RKO (cell line): ENCODE results near the gene ACSS1.

ENCODE experiments used
- DNase-seq: peaks from one replicate; pipeline ENCODE4 v3.0.0-alpha.2; 2016; ENCODE audit warnings: low spot score

ACSS1 gene

DNA sequence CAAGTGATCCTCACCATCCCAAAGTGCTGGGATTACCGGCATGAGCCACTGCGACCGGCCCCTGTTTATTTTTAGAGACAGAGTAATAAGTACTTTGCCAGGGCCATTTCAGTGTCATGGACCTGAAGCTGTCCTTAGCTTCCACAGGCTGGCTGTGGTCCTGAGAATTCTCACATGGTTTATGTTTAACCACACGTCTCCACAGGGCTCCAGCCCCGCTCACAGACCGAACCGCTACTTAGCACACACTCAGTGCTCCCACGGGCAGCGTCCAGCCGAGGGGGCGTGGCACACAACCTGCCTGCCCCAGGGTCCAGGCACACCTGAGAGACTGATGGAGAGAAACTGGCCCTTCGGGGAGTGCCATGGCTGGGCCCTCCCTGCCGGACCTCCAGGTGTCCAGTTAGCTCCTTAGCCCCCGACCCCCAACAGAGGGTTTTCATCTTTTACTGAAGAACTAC is 11.7 kb downstream of the ACSS1 start:
- no peak for DNase-seq

DNA sequence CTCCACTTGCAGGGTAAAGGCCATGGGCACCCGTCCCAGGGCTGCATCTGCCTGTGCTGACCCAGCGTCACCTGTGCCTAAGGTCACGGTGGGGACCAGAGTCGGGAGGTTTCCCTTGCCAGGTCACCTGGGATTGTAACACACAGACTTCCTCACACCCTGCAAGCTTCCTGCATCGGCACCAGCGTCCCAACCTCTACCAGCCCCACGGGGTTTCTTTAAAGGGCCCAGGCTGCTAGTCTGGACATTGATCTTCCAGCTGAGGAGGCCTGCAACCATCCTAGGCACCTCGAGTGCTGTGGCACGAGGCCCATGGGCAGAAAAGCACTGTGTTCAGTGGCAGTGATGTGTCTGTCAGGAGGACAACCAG is 12.6 kb downstream of the ACSS1 start:
- no peak for DNase-seq

GRCh38 chr20:25044660-25045342 is 13.1 kb downstream of the ACSS1 start:
- no peak for DNase-seq

DNA sequence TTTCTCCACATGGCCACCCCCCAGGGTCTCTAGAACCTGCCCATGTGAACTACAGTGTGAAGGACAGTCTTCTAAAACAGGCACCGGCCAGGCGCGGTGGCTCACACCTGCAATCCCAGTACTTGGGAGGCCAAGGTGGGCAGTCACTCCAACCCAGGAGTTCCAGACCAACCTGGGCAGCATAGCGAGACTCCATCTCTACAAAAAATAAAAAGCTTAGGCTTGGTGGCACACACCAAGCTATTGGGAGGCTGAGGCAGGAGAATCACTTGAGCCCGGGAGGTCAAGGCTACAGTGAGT is 13.7 kb downstream of the ACSS1 start:
- no peak for DNase-seq

GRCh38 chr20:25043499-25044260 is 14.3 kb downstream of the ACSS1 start:
- no peak for DNase-seq

DNA sequence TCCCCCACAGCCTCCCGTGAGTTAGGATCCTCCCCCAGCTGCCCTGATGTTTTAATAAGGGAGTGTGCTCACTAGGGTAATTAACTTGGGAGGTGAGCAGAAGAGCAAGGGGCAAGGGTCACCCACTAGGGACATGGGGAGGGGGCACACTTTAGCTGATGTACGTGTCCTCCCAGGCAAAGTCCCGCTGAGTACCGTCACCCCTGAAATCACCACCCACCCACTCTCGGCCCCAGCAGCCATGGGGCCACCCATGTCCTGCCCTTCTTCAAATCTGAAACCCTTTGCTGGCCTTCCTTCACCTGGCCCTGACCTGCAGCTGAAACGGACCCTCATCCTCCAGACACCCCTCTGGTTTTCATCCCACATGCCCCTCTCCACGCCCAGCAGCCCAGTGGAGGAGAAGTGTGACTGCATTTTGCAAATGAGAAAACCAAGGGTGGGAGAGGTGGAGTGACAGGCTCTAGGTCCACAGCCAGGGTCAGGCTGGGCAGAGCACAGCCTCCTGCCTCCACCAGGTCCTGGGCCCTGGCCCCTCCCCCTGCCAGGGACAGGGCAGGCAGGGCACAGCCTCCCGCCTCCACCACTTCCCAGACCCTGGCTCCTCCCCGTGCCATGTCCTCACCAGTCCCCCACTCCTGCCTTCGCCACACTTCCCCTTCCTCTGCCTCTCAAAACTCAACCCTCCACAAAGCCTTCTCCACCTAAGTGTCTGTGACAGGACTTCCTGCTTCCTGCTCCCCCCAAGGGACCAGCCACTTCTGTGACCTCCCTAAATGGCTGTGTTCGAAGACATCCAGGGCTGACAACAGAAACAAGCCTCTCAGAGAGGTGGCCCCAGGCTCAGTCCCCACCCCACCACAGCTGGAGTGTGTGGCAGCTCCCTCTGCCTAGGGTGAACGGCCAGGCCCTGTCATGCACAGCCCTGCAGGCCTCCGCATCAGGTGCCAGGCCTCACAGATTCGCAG is 15.1 kb downstream of the ACSS1 start:
- DNase-seq, result no peak

DNA sequence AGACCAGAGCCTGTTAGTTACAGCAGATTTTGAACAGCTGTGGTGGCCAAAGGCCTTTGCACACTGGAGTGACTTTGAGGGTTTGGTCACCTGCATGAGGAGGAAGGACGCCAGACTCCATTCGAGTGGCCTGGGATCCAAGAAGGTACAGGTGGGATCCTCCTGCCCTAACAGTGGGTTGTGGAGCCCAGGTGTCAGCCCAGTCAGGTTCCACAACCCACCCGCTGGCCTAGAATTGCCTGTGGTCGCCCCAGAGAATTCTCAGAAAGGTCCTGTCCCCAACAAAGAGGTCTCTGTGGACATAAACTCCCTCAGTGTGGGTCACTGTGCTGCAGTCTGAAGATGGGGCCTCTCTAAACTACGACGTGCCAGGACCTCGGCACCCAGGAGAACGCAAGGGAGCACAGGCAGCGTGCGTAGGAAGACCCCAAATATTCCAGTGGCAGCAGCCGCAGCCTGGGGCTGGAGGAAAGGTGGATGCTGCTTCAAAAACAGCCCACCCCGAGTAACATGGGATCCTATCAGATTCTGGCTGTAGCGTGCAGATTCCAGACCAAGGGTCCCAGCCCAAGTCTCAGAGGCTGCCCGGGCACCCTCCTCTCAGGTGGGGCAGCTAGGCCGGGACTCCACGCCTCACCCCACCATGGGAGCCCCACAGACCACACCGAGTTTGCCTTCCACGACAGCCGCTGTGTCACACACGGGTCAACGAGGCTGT is 16.0 kb downstream of the ACSS1 start:
- no peak for DNase-seq

GRCh38 chr20:25040438-25040831 is 17.5 kb downstream of the ACSS1 start:
- DNase-seq, result no peak

- no peak for DNase-seq
Measured at GRCh38 chr20:25039697-25040437, 18.1 kb downstream of the ACSS1 start.

DNA sequence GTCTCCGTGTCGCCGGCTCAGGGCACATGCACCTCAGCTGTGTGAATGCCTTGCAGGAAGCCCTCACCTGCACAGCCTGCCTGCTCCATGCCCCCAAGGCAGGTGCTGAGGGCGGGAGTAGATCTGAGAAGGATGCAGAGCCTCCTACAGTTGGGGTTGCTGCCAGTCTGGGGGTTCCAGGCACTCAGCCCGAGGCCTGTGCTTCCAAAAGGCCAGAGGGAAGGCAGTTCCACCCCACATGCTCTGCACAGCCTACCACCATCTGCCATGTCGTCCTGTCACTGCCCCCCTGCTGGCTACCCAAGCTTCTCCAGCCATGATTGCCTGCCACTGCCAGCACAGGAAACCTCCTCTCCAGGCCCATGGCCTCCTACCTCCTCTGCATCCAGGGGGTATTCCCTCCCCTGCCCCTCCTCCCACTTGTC is 19.3 kb downstream of the ACSS1 start:
- no peak for DNase-seq

GRCh38 chr20:25038103-25038410 is 19.9 kb downstream of the ACSS1 start:
- no peak for DNase-seq

DNA sequence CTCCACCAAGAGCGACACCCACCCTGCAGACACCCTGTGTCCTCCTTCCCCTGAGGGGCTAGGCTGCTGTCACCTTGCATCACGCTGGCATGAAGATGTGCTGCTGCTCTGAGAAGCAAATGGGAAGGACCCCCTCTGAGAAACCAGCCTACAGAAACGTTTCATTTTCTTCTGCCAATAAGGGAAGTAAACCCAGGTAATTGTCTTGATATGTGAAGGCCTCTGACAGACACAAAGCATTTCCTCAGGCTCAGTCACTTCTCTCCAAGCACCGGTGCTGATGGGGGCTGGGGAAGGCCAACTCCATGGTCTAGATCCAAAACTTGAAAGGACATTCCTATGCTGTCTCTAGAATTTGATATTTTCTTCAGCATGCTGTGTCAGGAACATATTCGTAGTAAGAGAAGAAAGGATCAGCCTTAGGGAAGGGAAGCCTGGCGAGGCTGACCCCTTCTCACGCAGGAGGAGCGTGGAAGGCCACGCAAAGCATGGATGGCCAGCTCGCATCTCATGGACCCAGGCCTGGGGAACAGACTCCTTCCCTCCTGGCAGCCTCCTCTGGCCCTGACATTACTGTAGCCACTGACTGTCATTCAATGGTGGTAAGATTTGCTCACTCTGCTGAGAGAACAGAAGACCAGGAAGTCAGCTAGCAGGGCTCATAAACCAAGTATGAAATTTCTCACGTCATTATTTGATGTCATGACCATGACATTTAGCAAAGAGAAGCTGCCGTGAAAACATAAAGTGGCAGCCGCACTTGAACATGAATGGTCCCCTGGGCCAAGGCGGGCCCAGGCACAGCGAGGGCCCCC is 20.4 kb downstream of the ACSS1 start:
- DNase-seq, result no peak

DNA sequence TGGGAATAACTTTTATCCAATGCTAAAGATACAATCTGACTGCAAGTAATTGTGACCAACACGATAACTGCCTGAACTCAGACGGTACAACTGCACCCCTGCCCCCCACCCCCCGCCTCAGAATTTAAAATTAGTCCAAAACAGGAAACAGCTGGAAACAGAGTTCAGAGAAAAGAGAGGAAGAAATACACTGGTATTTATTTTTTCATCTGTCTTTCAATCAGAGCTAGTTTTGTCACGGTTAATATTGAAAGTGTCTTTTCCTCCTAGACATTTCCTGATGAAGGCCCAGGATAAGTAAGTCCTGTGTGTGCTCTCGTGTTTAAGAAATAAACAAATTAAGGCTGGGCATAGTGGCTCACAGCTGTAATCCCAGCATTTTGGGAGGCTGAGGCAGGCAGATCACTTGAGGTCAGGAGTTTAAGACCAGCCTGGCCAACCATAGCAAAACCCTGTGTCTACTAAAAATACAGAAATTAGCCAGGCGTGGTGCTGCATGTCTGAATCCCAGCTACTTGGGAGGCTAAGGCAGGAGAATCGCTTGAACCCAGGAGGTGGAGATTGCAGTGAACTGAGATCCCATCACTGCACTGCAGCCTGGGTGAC is 21.5 kb downstream of the ACSS1 start:
- no peak for DNase-seq

- no peak for DNase-seq
Measured at GRCh38 chr20:25035921-25036320, 22.0 kb downstream of the ACSS1 start.

DNA sequence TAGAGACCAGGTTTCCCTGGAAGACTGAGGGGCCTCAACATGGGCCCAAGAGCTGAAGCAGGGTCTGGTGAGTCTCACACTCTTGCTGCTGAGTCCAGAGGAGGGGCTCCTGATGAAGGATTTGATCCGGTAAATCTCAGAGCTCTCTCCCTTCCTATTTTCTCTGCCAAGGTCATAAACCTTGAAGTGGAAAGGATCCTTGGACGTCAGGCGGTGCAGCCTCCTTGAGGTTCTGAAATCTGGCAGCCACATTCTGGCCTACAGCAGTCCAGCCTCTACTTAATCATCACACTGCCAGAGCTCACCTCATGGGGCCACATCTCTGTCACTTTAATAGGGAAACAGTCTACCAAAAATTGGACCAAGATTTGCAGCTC is 24.0 kb downstream of the ACSS1 start:
- DNase-seq, result no peak

GRCh38 chr20:25033265-25033923 is 24.5 kb downstream of the ACSS1 start:
- DNase-seq, result no peak

DNA sequence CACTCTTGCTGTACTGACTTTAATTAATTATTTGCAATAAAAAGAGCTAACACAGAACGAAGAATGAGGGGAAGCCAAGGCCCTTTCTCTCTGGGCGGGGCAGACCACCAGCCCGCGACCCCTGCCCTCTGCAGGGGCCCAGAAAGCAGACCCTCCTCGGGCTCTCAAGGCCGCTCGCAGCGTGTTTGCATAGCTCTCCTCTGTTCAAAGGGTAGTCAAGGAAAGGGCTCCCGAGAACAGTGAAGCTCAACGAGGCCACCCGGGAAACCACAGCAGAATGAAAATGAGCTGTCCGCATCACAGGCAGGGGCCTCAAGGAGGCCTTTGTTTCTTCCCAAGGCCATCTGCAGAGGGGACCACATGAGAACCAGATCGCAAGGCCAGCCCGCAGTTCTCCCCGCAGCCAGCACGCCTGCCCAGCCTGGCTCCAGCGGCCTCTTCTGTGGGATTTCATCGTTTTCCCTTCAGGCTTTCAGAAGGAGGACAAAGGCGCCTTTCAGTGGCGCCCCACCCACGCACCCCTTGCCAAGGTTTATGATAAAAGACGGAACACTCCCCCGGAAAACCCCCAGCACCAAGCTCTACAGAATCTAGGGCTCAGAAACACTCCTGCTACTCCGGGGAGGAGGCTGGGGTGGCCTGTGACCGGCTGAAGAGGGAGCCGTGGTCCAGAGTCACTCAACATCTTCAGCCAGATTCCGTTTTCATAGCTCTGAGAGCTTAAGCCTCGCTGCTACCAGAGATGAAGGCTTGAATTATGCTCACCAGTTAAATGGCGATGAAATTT is 25.3 kb downstream of the ACSS1 start:
- DNase-seq, result no peak

GRCh38 chr20:25032065-25032477 is 25.9 kb downstream of the ACSS1 start:
- DNase-seq, result no peak

DNA sequence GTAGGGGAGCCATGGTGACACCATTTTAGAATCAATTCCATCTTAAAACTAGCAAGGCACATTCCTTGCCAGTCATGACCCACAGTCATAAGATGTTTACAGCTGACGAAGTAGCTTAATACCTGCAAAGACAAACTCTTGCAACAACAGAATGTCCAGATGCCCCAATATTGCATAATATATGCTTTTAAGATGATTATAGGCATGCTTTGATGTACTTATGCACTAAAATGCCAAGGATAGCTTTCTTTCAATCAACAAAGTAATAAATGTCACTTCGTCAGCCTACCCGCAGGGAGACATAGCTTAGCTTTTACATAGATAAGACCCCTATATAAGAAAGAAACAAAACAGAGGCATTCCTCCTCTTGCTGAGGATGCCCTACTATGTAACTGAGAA is 26.7 kb downstream of the ACSS1 start:
- no peak for DNase-seq
